HG03558 (cell line): ENCODE measurements around the gene EXOSC5.
"Not testable (repeated sequence)": the region's sequence is repeated elsewhere in the genome, so short reads cannot be mapped to it uniquely, and the experiment has no call there.

Experiments used
- ATAC-seq: cut with Tn5 transposase; IDR thresholded peaks from one replicate; pipeline ENCODE4 v1.9.1; 2021; ENCODE audit warnings: moderate number of reproducible peaks; ENCODE audit not compliant: unreplicated experiment; ENCODE audit errors: extremely low read depth

The EXOSC5 gene

GRCh38 chr19:41397086-41398049 is at the start of gene EXOSC5, which contains the start of gene BCKDHA:
TSS of gene EXOSC5 (minus strand) at chr19:41397359. CDS start at chr19:41397328, 31 bp downstream.
TSS of gene BCKDHA (plus strand) at chr19:41397818. CDS start at chr19:41397828, 10 bp downstream.
- peak; percentile 68 for ATAC-seq

- ATAC-seq, result no peak
Measured at GRCh38 chr19:41445575-41445974, 48.4 kb upstream of the EXOSC5 start.

GRCh38 chr19:41443813-41444455 is 46.8 kb upstream of the EXOSC5 start:
- no peak for ATAC-seq

GRCh38 chr19:41442473-41443355 is 45.6 kb upstream of the EXOSC5 start, which contains the start of gene ERICH4:
TSS of gene ERICH4 (plus strand) at chr19:41443156. CDS start at chr19:41443170, 14 bp downstream.
- no peak for ATAC-seq

DNA sequence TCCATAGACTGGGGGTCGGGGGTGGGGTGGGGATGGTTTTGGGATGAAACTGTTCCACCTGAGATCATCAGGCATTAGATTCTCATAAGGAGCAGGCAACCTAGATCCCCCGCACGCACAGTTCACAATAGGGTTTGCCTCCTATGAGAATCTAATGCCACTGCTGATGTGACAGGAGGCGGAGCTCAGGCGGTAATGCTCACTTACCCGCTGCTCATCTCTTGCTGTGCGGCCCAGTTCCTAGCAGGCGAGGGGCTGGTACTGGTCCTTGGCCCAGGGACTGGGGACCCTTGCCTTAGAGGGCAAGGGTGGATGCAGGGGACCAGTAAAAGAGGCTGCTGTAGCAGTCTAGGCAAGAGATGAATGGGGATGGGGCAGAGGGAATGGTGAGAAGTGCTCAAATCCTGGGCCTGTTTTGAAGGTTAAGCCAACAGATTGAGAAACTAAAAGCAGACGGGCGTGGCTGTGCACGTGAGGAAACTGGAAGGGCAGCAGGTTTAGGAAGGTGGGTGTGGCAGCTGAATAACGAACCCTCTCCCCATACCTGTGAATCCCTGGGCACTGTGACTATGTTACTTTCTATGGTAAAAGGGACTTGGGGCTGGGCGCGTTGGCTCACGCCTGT is 44.3 kb upstream of the EXOSC5 start:
- ATAC-seq, result no peak

- ATAC-seq, result peak; percentile 69
Measured at GRCh38 chr19:41439441-41440222, 42.5 kb upstream of the EXOSC5 start, which contains the start of gene DMAC2. TSS of gene DMAC2 (minus strand) at chr19:41439912. CDS start at chr19:41439899, 13 bp downstream.

DNA sequence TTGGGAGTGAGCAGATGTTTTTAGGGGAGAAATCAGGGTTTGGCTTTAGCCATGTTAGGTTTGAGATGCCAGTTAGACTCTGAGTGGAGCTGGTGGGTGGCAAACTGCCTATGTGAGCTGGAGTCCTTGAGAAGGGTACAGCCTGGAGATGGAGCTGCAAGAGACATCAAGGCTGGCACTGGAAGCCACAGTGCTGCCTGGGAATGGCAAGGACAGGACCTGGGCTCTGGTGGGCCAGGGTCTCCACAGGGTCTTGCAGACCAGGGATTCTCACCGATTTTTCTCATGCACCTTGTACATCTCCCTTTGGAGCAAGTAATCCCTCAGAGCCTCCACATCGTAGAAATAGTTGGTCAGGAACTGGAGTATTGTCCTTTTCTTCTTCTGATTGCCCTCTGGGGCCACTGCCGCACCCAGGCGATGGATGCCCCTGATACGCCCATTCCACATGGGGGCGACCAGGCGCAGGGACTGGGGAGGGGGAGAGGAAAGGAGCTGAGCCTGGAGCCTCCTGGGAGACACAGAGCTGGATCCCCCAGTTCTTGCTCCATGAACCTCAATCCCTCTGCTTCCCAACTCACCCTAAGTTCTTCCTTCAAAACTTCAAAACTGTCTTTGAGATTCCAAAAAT is 40.9 kb upstream of the EXOSC5 start:
- ATAC-seq, result no peak

GRCh38 chr19:41436674-41436951 is 39.5 kb upstream of the EXOSC5 start:
- no peak for ATAC-seq

DNA sequence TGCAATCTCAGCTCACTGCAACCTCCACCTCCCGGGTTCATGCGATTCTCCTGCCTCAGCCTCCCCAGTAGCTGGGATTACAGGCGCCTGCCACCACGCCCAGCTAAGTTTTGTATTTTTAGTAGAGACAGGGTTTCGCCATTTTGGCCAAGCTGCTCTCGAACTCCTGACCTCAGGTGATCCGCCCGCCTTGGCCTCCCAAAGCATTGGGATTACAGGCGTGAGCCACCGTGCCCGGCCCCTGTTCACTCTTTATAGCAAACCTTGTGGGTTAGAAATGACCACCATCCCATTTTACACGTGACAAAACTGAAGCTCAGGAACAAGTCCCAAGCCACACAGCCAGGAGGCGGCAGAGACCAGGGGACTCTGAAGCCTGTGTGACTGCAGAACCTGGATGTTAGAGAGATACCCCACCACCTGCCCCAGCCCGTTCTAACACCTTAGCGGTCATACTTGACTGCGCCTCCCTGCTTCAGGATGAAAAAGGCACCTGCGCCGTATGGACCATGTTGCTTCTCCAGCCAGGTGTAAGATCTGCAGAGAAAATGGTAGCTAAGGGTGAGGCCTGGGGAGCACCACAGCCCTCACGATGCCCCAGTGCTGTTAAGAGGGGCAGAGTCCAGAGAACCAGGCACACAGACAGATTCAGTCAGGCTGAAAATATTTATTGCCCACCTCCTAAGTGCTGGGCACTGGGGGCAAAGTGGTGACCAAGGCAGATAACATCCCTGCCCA is 38.9 kb upstream of the EXOSC5 start:
- ATAC-seq, result no peak

DNA sequence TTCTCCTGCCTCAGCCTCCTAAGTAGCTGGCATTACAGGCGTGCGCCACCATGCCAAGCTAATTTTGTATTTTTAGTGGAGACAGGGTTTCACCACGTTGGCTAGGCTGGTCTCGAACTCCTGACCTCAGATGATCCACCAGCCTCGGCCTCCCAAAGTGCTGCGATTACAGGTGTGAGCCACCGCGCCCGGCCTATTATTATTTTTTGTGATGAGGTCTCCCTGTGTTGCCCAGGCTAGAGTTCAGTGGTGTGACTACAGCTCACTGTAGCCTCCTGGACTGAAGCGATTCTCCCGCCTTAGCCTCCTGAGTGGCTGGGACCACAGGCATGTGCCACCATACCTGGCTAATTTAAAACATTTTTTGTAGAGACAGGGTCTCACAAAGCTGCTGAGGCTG is 38.2 kb upstream of the EXOSC5 start:
- ATAC-seq, result not testable (repeated sequence)

- ATAC-seq, result no peak
Measured at GRCh38 chr19:41434450-41434849, 37.3 kb upstream of the EXOSC5 start.

DNA sequence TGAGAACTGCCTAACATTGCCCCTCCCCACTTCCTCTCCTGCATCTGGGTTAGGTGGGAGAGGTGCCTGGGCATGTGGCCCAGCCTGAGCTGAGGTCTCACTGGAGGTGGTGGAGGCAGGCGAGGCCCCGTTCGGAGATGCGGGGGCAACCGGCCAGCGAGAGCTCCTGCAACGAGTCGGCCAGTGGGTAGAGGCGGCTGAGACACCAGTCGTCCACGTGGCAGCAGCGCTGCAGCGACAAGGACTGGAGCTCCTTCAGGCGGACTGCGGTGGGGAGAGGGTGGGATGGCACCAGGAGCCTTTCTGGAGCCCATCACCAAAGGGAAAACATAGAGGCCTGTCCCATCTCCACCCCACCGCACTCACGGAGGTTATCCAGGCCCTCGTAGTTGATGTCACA is 36.0 kb upstream of the EXOSC5 start:
- no peak for ATAC-seq

DNA sequence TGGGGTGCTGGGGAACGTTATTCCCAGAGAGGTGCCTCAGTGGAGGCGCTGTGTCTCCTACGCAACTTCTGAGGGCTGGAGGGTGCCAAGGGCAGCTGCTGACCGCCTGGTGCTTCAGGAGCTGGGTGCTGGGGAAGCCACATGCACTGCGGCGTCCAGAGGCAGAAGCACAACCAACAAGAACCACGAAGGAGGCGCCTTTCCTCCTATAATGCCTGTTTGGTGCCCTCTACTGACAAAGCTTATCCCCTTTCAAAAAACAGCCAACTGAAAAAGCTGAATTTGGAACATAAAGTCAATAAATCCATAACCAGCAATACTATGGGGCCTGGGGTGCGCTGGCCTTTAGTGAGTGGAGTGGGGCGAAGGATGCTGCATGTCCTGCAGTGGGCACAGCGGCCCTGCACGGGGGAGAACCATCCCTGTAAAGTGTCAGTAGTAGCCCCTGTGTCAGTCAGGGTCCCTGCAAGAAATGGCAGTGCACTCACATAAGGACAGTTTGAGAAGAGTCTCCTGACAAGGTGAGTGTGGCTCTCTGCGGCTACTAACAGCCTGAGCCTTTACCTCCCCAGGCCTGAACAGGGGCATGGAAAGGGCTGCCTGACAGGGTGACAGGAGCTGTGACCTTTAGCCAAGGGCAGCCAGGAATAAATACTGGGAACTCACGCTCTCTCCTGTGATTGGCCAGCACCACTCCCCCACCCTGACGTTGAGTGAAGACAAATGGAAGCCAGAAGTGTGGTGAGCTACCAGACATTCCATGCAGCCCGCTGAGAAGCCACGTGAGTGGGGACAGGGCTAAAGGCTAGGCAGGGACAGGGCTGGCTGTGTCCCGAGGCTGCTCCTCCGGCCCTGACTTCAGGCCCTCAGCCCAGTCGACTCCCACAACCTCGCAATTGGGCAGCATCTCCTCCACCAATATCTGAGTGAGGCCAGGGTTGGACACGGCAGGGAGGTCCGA is 34.5 kb upstream of the EXOSC5 start:
- no peak for ATAC-seq

- ATAC-seq, result no peak
Measured at GRCh38 chr19:41430922-41431321, 33.8 kb upstream of the EXOSC5 start.

GRCh38 chr19:41428481-41428859 is 31.3 kb upstream of the EXOSC5 start:
- no peak for ATAC-seq

GRCh38 chr19:41427647-41428480 is 30.7 kb upstream of the EXOSC5 start:
- ATAC-seq, result no peak
